Bronchial epithelial cell (primary cell): ENCODE measurements around the gene TAF1B. TPM values are rescaled to one million over a fixed set of nuclear protein-coding genes. Genes with fewer than 3 reads are reported as not detected.
A peak's percentile ranks its signal among the peaks of the same experiment; 100 is the strongest.

ENCODE experiments used
- DNase-seq: peaks from one replicate; pipeline ENCODE4 v3.0.0-alpha.2; 2010; ENCODE audit warnings: low read depth
- FAIRE-seq: peaks from 2 replicates; lab custom pipeline; 2011; peaks lifted over from hg19 to GRCh38; lab: Jason Lieb, UNC
- H3K27me3 ChIP-seq: 2 replicates; pipeline ENCODE4 v1.5.1; 2011; ENCODE audit warnings: low read length; ENCODE audit not compliant: control insufficient read depth, insufficient read depth
- H3K36me3 ChIP-seq: 2 replicates; pipeline ENCODE4 v1.5.1; 2011; ENCODE audit warnings: low read length; ENCODE audit not compliant: control insufficient read depth, insufficient read depth
- H3K4me3 ChIP-seq: 2 replicates; pipeline ENCODE4 v1.5.1; 2011; ENCODE audit warnings: mild to moderate bottlenecking, low read depth, low read length, control low read depth
- CTCF ChIP-seq: IDR thresholded peaks from 2 replicates; pipeline ENCODE4 v1.5.1; 2011; ENCODE audit warnings: mild to moderate bottlenecking, moderate library complexity, low read length, control low read depth, inconsistent platforms; ENCODE audit not compliant: insufficient read depth, severe bottlenecking
- total RNA-seq: library from RNA; depleted of rRNA; stranded (reverse); fragments of >200 nt; gene quantifications from 2 replicates; pipeline ENCODE4 v1.2.1, GENCODE V29; 2014

TAF1B gene
- total RNA-seq, 1 donor from 2014 or later: 28.7 TPM

GRCh38 chr2:9944330-9944758 lies 101.1 kb downstream of the TAF1B start:
- no peak for FAIRE-seq
- DNase-seq: peak; percentile 40
- no peaks in the 10 kb centered on the region for H3K27me3 ChIP-seq
- H3K36me3 ChIP-seq: no peaks in the 10 kb centered on the region
- no peak for TF ChIP-seq CTCF
- H3K4me3 ChIP-seq: no peak overlapping the region

GRCh38 chr2:9945596-9945995 lies 102.3 kb downstream of the TAF1B start:
- TF ChIP-seq CTCF: no peak
- FAIRE-seq: no peak
- no peak for DNase-seq
- Histone ChIP-seq H3K27me3 (no peaks in the 10 kb centered on the region), H3K36me3 (no peaks in the 10 kb centered on the region), H3K4me3 (no peak overlapping the region)

GRCh38 chr2:9946076-9946475 lies 102.8 kb downstream of the TAF1B start:
- no peak for FAIRE-seq
- TF ChIP-seq CTCF: no peak
- H3K4me3 ChIP-seq: no peak overlapping the region

GRCh38 chr2:9946818-9947217 lies 103.5 kb downstream of the TAF1B start:
- no peak for TF ChIP-seq CTCF
- DNase-seq (no peak), FAIRE-seq (no peak)
- no peak overlapping the region for H3K4me3 ChIP-seq
- no peaks in the 10 kb centered on the region for H3K27me3 ChIP-seq
- H3K36me3 ChIP-seq: no peaks in the 10 kb centered on the region

More at GRCh38 chr2:9946076-9946475, 102.8 kb downstream of the TAF1B start:
- Histone ChIP-seq H3K27me3 (no peaks in the 10 kb centered on the region), H3K36me3 (no peaks in the 10 kb centered on the region)
- DNase-seq: no peak

GRCh38 chr2:9948721-9949120 lies 105.4 kb downstream of the TAF1B start:
- Histone ChIP-seq H3K27me3 (no peaks in the 10 kb centered on the region), H3K36me3 (no peaks in the 10 kb centered on the region), H3K4me3 (no peak overlapping the region)
- FAIRE-seq (no peak), DNase-seq (no peak)
- TF ChIP-seq CTCF: no peak
